Measurements from ENCODE around the gene GPHB5. TPM values are rescaled to one million over a fixed set of nuclear protein-coding genes. Genes with fewer than 3 reads are reported as not detected.

GPHB5 gene
- total and polyA plus RNA-seq, 2 donors (not counting 1 experiment from before 2014, with no cell fraction given) = not detected

- H3K27me3 ChIP-seq (ENCODE audit: control insufficient read depth, insufficient read depth, low read length) = no peaks in the 10 kb centered on the region
- no peaks in the 10 kb centered on the region for H3K4me1 ChIP-seq (ENCODE audit: control insufficient read depth, extremely low read depth, insufficient read depth, low read length)
- no peak overlapping the region for H2AFZ ChIP-seq (ENCODE audit: low read length)
- no peak overlapping the region for H3K27ac ChIP-seq (ENCODE audit: insufficient read depth, low read length)
- DNase-seq (ENCODE audit: low read depth in 2 of 2) = no peak
- H3K4me3 ChIP-seq (replicated peaks in 1 of 4; ENCODE audit: control extremely low read depth in 1 of 4, insufficient read depth in 1 of 4, low read depth in 3 of 4, low read length in 4 of 4) = no peak overlapping the region
- H3K9me3 ChIP-seq (ENCODE audit: control insufficient read depth, insufficient read depth, low read depth, low read length) = no peaks in the 10 kb centered on the region
- H3K4me2 ChIP-seq (ENCODE audit: extremely low read depth, insufficient read depth, low read length) = no peak overlapping the region
- H3K36me3 ChIP-seq (ENCODE audit: control insufficient read depth, insufficient read depth, low read length) = no peaks in the 10 kb centered on the region
- no peaks in the 10 kb centered on the region for H4K20me1 ChIP-seq (ENCODE audit: control insufficient read depth, extremely low read depth, insufficient read depth, low read length)
- no peak overlapping the region for H3K9ac ChIP-seq (ENCODE audit: insufficient read depth, low read length)
- no peaks in the 10 kb centered on the region for H3K79me2 ChIP-seq (ENCODE audit: control insufficient read depth, insufficient read depth, low read length)
- TF ChIP-seq EZH2 (IDR thresholded peaks at IDR 0.05; ENCODE audit: low read length, missing control alignments) (no peak), CTCF (conservative IDR thresholded peaks at IDR 0.05 in 1 of 2, IDR thresholded peaks at IDR 0.05 in 1 of 2; ENCODE audit: low read depth in 1 of 2, low read length in 2 of 2) (no peak)
These were observed 50.0 kb downstream of the GPHB5 start for GRCh38 chr14:63268771-63269170.

DNA sequence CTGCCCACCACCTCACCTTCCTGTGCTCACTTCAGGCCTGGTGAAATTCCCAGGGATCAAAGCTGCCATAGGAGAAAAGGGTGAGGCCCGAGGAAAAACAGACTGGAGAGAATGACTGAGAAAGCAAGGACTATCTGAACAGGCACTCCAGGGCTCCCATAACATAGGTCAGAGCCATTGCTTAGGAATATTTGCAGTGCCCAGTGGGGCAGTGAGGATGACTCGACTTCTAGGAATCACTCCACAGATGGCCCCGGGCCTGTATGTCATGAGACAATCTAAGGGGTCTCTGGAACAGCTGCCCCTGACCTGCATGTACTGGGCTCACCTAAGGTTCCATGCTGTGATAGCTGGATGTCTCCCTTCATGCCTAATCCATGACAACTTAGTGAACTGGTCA lies 51.6 kb downstream of the GPHB5 start:
- no peak overlapping the region for H3K9ac ChIP-seq (ENCODE audit: insufficient read depth, low read length)
- peak overlapping the region; percentile 25 for H3K4me2 ChIP-seq (ENCODE audit: extremely low read depth, insufficient read depth, low read length)
- H2AFZ ChIP-seq (ENCODE audit: low read length) = no peak overlapping the region
- TF ChIP-seq EZH2 (IDR thresholded peaks at IDR 0.05; ENCODE audit: low read length, missing control alignments) (no peak), CTCF (conservative IDR thresholded peaks at IDR 0.05 in 1 of 2, IDR thresholded peaks at IDR 0.05 in 1 of 2; ENCODE audit: low read depth in 1 of 2, low read length in 2 of 2) (no peak)
- DNase-seq (ENCODE audit: low read depth in 2 of 2) = peak in 1 of 2 donors; percentile 47
- no peaks in the 10 kb centered on the region for H4K20me1 ChIP-seq (ENCODE audit: control insufficient read depth, extremely low read depth, insufficient read depth, low read length)
- no peak overlapping the region for H3K4me3 ChIP-seq (replicated peaks in 1 of 4; ENCODE audit: control extremely low read depth in 1 of 4, insufficient read depth in 1 of 4, low read depth in 3 of 4, low read length in 4 of 4)
- no peaks in the 10 kb centered on the region for H3K79me2 ChIP-seq (ENCODE audit: control insufficient read depth, insufficient read depth, low read length)
- H3K27me3 ChIP-seq (ENCODE audit: control insufficient read depth, insufficient read depth, low read length) = no peaks in the 10 kb centered on the region
- no peak overlapping the region for H3K27ac ChIP-seq (ENCODE audit: insufficient read depth, low read length)
- H3K36me3 ChIP-seq (ENCODE audit: control insufficient read depth, insufficient read depth, low read length) = no peaks in the 10 kb centered on the region
- H3K9me3 ChIP-seq (ENCODE audit: control insufficient read depth, insufficient read depth, low read depth, low read length) = no peaks in the 10 kb centered on the region
- no peaks in the 10 kb centered on the region for H3K4me1 ChIP-seq (ENCODE audit: control insufficient read depth, extremely low read depth, insufficient read depth, low read length)

- Histone ChIP-seq H3K79me2 (ENCODE audit: control insufficient read depth, insufficient read depth, low read length) (no peaks in the 10 kb centered on the region), H3K36me3 (ENCODE audit: control insufficient read depth, insufficient read depth, low read length) (no peaks in the 10 kb centered on the region), H4K20me1 (ENCODE audit: control insufficient read depth, extremely low read depth, insufficient read depth, low read length) (no peaks in the 10 kb centered on the region), H3K4me2 (ENCODE audit: extremely low read depth, insufficient read depth, low read length) (no peak overlapping the region), H3K9ac (ENCODE audit: insufficient read depth, low read length) (no peak overlapping the region), H3K27ac (ENCODE audit: insufficient read depth, low read length) (no peak overlapping the region), H3K27me3 (ENCODE audit: control insufficient read depth, insufficient read depth, low read length) (no peaks in the 10 kb centered on the region), H3K4me1 (ENCODE audit: control insufficient read depth, extremely low read depth, insufficient read depth, low read length) (no peaks in the 10 kb centered on the region), H3K9me3 (ENCODE audit: control insufficient read depth, insufficient read depth, low read depth, low read length) (no peaks in the 10 kb centered on the region), H2AFZ (ENCODE audit: low read length) (no peak overlapping the region), H3K4me3 (replicated peaks in 1 of 4; ENCODE audit: control extremely low read depth in 1 of 4, insufficient read depth in 1 of 4, low read depth in 3 of 4, low read length in 4 of 4) (no peak overlapping the region)
- TF ChIP-seq EZH2 (IDR thresholded peaks at IDR 0.05; ENCODE audit: low read length, missing control alignments) (no peak), CTCF (conservative IDR thresholded peaks at IDR 0.05 in 1 of 2, IDR thresholded peaks at IDR 0.05 in 1 of 2; ENCODE audit: low read depth in 1 of 2, low read length in 2 of 2) (no peak)
- peak in 1 of 2 donors; percentile 36 for DNase-seq (ENCODE audit: low read depth in 2 of 2)
These were observed 52.6 kb downstream of the GPHB5 start for GRCh38 chr14:63266106-63266505.

Other genes with a start within 250 kb of the GPHB5 start
- gene RHOJ, start 114.5 kb downstream of the GPHB5 start, total RNA-seq = 1.2 and 4.1 TPM in 2 replicates
- 10.4 and 27.3 TPM in 2 replicates for gene RHOJ, start 114.5 kb downstream of the GPHB5 start, polyA plus RNA-seq
- gene PPP2R5E, start 224.4 kb upstream of the GPHB5 start, total RNA-seq = 18.5 and 19.3 TPM in 2 replicates
- gene PPP2R5E, start 224.4 kb upstream of the GPHB5 start, polyA plus RNA-seq = 38.8 and 39.3 TPM in 2 replicates

All from fibroblast of lung (primary cell).